ENCODE data around the gene CYBRD1.
"Not testable (repeated sequence)": the region's sequence is repeated elsewhere in the genome, so short reads cannot be mapped to it uniquely, and the experiment has no call there.

CYBRD1 gene

GRCh38 chr2:171515672-171516298 lies 6.5 kb upstream of the CYBRD1 start:
- no peak for FAIRE-seq
- DNase-seq (ENCODE audit: low spot score): peak; percentile 24

- FAIRE-seq (no peak), DNase-seq (ENCODE audit: low spot score) (no peak)
Measured at GRCh38 chr2:171516793-171517192, 5.5 kb upstream of the CYBRD1 start.

GRCh38 chr2:171520471-171520870 lies 1.8 kb upstream of the CYBRD1 start:
- no peak for FAIRE-seq
- no peak for DNase-seq (ENCODE audit: low spot score)

- no peak for DNase-seq (ENCODE audit: low spot score)
- no peak for FAIRE-seq
Measured at GRCh38 chr2:171521361-171522051, 768 bp upstream of the CYBRD1 start.

- FAIRE-seq: no peak
- peak; percentile 43 for DNase-seq (ENCODE audit: low spot score)
Measured at GRCh38 chr2:171522788-171523087, 464 bp downstream of the CYBRD1 start.

DNA sequence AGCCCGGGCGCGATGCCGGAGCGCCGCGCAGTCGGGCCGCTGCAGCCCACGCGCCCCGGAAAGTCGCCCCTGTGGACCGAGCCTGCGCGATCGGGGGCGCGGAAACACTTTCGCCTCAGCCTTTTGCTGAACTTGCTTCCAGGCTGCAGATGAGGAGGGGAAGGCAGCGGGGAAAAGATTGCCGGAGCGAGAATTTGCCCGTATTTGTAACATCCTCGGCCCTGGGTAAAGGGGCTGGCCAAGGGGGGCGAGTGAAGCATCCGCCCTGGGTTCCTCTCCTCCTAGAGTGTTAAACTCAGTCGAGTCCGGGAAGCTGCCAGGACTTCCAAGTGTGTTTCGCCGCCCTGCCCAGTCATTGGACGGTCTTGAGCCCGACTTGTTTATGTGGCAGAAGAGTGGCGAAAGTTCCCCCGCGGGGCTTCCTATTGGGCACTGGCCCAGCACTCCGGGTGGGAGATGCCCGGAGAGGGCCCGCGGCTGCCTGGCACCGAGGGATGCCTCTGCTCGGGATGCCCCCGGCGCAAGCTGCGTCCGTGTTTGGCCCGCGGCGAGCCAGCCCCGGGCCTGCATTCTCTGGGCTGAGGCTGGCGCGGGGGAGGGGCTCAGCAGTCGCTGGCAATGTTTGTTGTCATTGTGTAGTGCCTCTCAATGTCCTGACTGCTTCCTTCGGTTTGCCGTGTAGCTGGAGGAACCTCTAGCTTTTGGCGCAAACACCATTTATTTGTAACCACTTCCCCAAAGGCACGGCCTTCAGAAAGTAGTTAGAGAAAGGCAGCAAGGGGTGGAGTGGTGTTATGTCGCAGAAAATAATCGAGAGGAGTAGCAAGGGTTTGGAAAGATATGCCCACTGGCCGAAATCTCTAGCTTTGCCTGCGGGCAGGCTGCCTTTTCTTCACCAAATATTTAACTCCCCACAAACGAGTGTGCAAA lies 1.1 kb downstream of the CYBRD1 start:
- no peak for FAIRE-seq
- peak; percentile 69 for DNase-seq (ENCODE audit: low spot score)

DNA sequence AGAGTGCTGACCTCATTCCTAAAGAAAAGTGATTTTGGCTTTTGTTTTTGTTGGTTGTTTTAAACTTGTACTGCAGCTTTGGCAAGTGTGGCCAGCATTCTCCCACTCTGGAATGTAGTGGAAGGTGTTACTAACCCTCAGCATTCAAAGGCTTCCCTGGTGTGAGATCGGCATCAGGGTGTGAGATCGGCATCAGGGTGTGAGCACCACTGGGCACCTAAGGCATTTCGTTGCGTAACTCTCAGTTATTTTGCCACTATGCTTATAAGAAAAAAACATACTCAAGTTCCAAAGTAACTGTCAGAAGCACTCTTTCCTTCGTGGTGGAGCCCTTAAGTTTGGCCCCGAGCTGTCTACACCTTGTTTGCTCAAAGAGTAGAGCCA lies 1.7 kb downstream of the CYBRD1 start:
- no peak for DNase-seq (ENCODE audit: low spot score)
- no peak for FAIRE-seq

DNA sequence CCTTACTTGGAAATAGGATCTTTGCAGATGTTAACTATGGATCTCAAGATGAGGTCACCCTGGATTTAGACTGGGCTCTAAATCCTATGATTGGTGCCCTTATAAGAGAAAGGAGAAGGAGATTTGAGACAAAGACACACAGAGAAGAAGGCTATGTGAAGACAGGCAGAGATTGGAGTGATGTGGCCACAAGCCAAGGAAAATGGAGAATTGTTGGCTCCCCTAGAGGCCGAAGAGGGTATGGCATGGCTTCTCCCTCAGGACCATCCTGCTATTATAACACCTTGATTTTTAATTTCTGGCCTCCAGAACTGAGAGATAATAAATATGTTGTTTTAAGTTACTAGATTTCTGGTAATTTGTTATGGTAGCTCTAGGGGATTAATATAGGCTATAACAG lies 7.6 kb downstream of the CYBRD1 start:
- DNase-seq (ENCODE audit: low spot score) (no peak), FAIRE-seq (no peak)

DNA sequence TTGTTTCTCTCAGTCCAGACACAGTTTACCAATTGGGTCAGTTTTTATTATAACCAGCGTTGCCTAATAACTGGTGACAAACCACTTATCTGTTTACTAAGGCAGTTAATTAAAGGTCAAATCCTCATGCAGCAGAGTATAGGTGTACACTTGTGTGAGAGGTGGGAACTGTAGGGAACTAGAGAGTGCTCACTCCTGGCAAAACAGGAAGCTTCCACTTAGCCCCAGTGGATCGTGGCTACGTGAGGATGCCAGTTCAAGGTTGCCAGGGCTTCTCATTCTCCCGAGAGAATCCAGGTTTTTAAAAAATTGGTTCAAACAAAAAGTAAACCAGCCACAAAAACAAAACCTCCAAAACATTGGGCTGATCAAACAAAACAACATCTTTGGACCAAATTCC lies 8.1 kb downstream of the CYBRD1 start:
- no peak for DNase-seq (ENCODE audit: low spot score)
- FAIRE-seq: no peak

GRCh38 chr2:171530859-171531258 lies 8.6 kb downstream of the CYBRD1 start:
- DNase-seq (ENCODE audit: low spot score); FAIRE-seq: not testable (repeated sequence)

DNA sequence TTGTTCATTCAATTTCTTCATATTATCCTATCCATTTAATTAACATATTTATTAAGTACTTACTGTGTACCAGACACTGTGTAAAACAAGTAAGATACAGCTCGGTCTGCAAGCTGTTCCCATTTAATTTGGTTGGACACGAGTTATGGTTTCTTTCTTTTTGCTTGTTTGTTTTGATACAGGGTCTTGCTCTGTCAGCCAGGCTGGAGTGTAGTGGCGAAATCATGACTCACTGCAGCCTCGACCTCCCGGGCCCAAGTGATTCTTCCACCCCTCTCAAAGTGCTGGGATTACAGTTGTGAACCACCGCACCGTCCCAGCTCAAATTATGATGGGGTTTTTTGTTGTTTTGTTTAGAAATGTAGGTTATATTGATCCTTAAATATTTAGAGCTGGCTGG lies 9.0 kb downstream of the CYBRD1 start:
- FAIRE-seq (no peak), DNase-seq (ENCODE audit: low spot score) (no peak)

GRCh38 chr2:171531836-171532450 lies 9.7 kb downstream of the CYBRD1 start:
- FAIRE-seq (no peak), DNase-seq (ENCODE audit: low spot score) (no peak)

DNA sequence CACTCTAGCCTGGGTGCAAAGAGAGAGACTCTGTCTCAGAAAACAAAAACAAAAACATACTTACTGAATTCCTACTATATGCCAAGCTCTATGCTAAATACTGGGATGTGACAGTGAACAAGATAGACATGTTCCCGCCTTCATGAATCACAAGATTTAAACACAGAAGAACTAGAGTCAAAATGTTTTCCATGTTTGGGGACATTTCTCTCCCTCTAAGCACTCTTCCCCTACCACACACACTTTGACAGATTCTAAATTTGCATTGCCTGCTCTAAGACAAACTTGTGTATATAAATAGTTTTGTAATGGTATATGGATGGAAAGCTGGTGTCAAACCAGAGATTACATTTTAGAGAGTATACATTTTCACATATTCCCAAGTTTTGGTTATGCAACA lies 11.1 kb downstream of the CYBRD1 start:
- FAIRE-seq: no peak
- DNase-seq (ENCODE audit: low spot score): no peak

DNA sequence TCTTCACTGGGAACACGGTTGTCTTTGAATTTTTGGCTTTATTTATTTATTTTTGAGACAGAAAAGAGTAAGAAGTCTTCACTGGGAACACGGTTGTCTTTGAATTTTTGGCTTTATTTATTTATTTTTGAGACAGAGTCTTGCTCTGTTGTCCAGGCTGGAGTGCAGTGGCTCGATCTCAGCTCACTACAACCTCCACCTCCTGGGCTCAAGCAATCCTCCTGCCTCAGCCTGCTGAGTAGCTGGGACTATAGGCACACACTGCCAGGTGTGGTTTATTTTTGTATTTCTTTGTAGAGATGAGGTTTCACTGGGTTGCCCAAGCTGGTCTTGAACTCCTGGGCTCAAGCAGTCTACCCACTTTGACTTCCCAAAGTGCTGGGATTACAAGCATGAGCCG lies 13.3 kb downstream of the CYBRD1 start:
- not testable (repeated sequence) for DNase-seq (ENCODE audit: low spot score); FAIRE-seq

GRCh38 chr2:171540437-171540836 lies 18.2 kb downstream of the CYBRD1 start:
- no peak for FAIRE-seq

GRCh38 chr2:171541202-171541887 lies 19.1 kb downstream of the CYBRD1 start:
- DNase-seq (ENCODE audit: low spot score) (peak; percentile 25), FAIRE-seq (no peak)

More at GRCh38 chr2:171540437-171540836, 18.2 kb downstream of the CYBRD1 start:
- DNase-seq (ENCODE audit: low spot score): no peak

DNA sequence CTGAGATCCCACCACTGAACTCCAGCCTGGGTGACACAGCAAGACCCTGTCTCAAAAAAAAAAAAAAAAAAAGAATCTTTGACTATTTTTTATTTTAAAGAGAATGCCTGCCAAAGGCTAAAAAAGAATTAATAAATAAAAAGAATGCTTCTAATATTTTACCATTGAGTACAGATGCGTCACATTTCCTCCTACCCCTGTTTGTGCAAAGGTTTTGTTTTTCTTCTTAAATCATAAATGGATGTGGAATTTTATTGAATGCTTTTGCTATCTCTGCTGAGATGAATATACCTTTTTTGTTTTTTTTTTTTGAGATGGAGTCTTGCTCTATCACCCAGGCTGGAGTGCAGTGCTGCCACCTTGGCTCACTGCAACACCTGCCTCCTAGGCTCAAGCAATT lies 22.8 kb downstream of the CYBRD1 start:
- FAIRE-seq: no peak

GRCh38 chr2:171547256-171547655 lies 25.0 kb downstream of the CYBRD1 start:
- FAIRE-seq: no peak
- no peak for DNase-seq (ENCODE audit: low spot score)

More for the DNA sequence above, 22.8 kb downstream of the CYBRD1 start:
- no peak for DNase-seq (ENCODE audit: low spot score)

GRCh38 chr2:171547720-171548119 lies 25.4 kb downstream of the CYBRD1 start:
- no peak for DNase-seq (ENCODE audit: low spot score)

DNA sequence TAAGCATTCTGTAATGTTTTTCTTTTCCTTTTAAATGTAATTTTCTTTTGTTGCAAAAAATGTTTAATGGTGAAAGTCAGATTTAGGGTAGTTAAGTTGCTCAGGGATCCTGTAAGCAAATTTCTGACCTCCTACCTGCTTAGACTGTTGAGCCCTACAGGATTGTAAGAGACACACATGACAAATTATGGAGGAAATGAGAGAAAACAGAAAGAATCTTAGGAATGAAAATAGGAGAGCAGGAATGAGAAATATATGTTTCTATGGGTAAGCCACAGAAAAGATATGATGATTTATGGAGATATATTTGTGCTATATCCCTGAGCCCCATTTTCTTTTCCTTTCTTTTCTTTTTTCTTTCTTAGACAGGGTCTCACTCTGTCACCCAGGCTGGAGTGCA lies 28.3 kb downstream of the CYBRD1 start:
- DNase-seq (ENCODE audit: low spot score): no peak
- FAIRE-seq: no peak

More at GRCh38 chr2:171547720-171548119, 25.4 kb downstream of the CYBRD1 start:
- FAIRE-seq: no peak

DNA sequence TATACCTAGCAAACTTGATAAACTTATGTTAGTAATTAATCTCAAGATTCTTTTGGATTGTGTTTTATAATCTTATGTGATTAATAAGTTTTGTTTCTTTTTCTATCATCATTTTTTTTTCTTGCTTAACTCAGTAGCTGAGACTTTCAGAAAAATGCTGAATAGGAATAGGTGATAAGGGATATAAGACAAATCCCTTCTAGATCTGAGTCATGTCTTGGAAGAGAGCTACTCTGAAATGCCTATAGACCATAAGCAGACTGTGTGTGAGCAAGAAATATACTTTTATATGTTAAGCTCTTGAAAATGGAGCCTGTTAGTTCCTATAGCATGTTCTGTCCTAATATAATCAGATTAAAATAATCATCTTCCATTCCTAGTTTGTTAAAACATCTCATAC lies 29.6 kb downstream of the CYBRD1 start:
- no peak for FAIRE-seq
- no peak for DNase-seq (ENCODE audit: low spot score)
